PC-3 (cell line): Measurements from ENCODE around the gene IWS1. TPM values are rescaled to one million over a fixed set of nuclear protein-coding genes. Genes with fewer than 3 reads are reported as not detected.
"Not testable (repeated sequence)": the region's sequence is repeated elsewhere in the genome, so short reads cannot be mapped to it uniquely, and the experiment has no call there.

ENCODE experiments used
- ATAC-seq: fragments of 200-7000 bp; cut with Tn5 transposase; 2 replicates; pipeline ENCODE4 v1.9.1; 2020; ENCODE audit warnings: mild to moderate bottlenecking, moderate library complexity
- BruUV-seq: library from RNA; stranded (reverse); fragments of 400-500 nt; replicated peaks from 2 replicates; lab custom pipeline; 2021; lab: Mats Ljungman, UMichigan
- CTCF ChIA-PET: fragments of 300-600 bp; sonication (Branson Sonifier 250); formaldehyde crosslinking; loops from one replicate; lab custom pipeline; 2022; ENCODE audit warnings: antibody characterized with exemption; lab: Charles Lee
- POLR2A ChIA-PET: fragments of 300-600 bp; sonication (Branson Sonifier 250); formaldehyde crosslinking; loops from one replicate; lab custom pipeline; 2022; ENCODE audit warnings: antibody characterized with exemption; ENCODE audit not compliant: unreplicated experiment; lab: Charles Lee
- DNase-seq: peaks from one replicate; pipeline ENCODE4 v3.0.0-alpha.2; 2015
- H2AFZ ChIP-seq: fragments of 300-600 bp; sonication (generic); 2 replicates; pipeline ENCODE4 v1.6.0; 2016; ENCODE audit warnings: antibody characterized with exemption, low read length
- H3F3A ChIP-seq: fragments of 300-600 bp; sonication (generic); one replicate; pipeline ENCODE4 v1.6.0; 2017; ENCODE audit warnings: antibody characterized with exemption, low read length, control low read depth, mild to moderate bottlenecking; ENCODE audit not compliant: unreplicated experiment
- H3K27ac ChIP-seq: fragments of 300-600 bp; sonication (generic); 2 replicates; pipeline ENCODE4 v1.5.1; 2016; ENCODE audit warnings: mild to moderate bottlenecking, low read length
- H3K27me3 ChIP-seq: fragments of 300-600 bp; sonication (generic); 2 replicates; pipeline ENCODE4 v1.6.1; 2016; ENCODE audit warnings: low read length, mixed read lengths
- H3K36me3 ChIP-seq: fragments of 300-600 bp; sonication (generic); 2 replicates; pipeline ENCODE4 v1.6.1; 2016; ENCODE audit warnings: low read depth, mixed run types, low read length, mixed read lengths
- H3K4me1 ChIP-seq: fragments of 300-600 bp; sonication (generic); 2 replicates; pipeline ENCODE4 v1.5.1; 2016; ENCODE audit warnings: low read length; ENCODE audit not compliant: insufficient read depth
- H3K4me2 ChIP-seq: fragments of 300-600 bp; sonication (generic); 2 replicates; pipeline ENCODE4 v1.6.0; 2016; ENCODE audit warnings: low read length
- H3K4me3 ChIP-seq: fragments of 300-600 bp; sonication (generic); 2 replicates; pipeline ENCODE4 v1.5.1; 2016; ENCODE audit warnings: mild to moderate bottlenecking, low read length, mixed read lengths
- H3K79me2 ChIP-seq: fragments of 300-600 bp; sonication (generic); 2 replicates; pipeline ENCODE4 v1.6.1; 2017; ENCODE audit warnings: low read length, mixed read lengths
- H3K9ac ChIP-seq: fragments of 300-600 bp; sonication (generic); 2 replicates; pipeline ENCODE4 v1.6.0; 2016; ENCODE audit warnings: mild to moderate bottlenecking, low read length
- H3K9me2 ChIP-seq: fragments of 300-600 bp; sonication (generic); replicated peaks from 2 replicates; pipeline ENCODE4 v1.6.1; 2016; ENCODE audit warnings: mixed run types, low read length, mixed read lengths
- H3K9me3 ChIP-seq: fragments of 300-600 bp; sonication (generic); 2 replicates; pipeline ENCODE4 v1.6.1; 2016; ENCODE audit warnings: low read length, mixed read lengths
- H4K20me1 ChIP-seq: fragments of 300-600 bp; sonication (generic); 2 replicates; pipeline ENCODE4 v1.6.1; 2016; ENCODE audit warnings: low read length, mixed read lengths
- CTCF ChIP-seq: fragments of 300-600 bp; sonication (generic); conservative IDR thresholded peaks from 2 replicates; pipeline ENCODE4 v1.5.1; 2017; ENCODE audit warnings: antibody characterized with exemption, low read depth, mild to moderate bottlenecking, low read length
- EZH2 ChIP-seq: fragments of 300-600 bp; sonication (generic); IDR thresholded peaks from one replicate; pipeline ENCODE4 v1.6.1; 2017; ENCODE audit warnings: antibody characterized with exemption, mild to moderate bottlenecking, low read length; ENCODE audit not compliant: unreplicated experiment
- EZH2phosphoT487 ChIP-seq: fragments of 300-600 bp; sonication (generic); IDR thresholded peaks from 2 replicates; pipeline ENCODE4 v1.6.1; 2018; ENCODE audit warnings: mild to moderate bottlenecking, antibody characterized with exemption, low read length, borderline replicate concordance
- intact Hi-C: fragments of 100-400 bp; cut with micrococcal nuclease; formaldehyde crosslinking; loops from 2 replicates; pipeline ENCODE4 v1.9.0; 2023
- total RNA-seq: library from RNA; depleted of rRNA; stranded (reverse); fragments of >200 nt; gene quantifications from 2 replicates; pipeline ENCODE4 v1.2.3, GENCODE V29; 2014

The IWS1 gene
- total RNA-seq, 1 experiment from 2014 or later, result 51.4 TPM

- BruUV-seq, result no TSS peak
- TF ChIP-seq EZH2phosphoT487 (no peak), EZH2 (no peak), CTCF (no peak)
- intact Hi-C loops, result no loop called here
- ATAC-seq (no peak), DNase-seq (no peak)
- no peak overlapping the region for H3K4me2 ChIP-seq
- H3K27ac ChIP-seq, result no peak overlapping the region
- POLR2A ChIA-PET, result no interaction called here
- H3K9ac ChIP-seq, result no peak overlapping the region
- H3K4me3 ChIP-seq, result no peak overlapping the region
- H3K9me2 ChIP-seq, result no peaks in the 10 kb centered on the region
- H4K20me1 ChIP-seq, result no peaks in the 10 kb centered on the region
- H3K79me2 ChIP-seq, result no peaks in the 10 kb centered on the region
- CTCF ChIA-PET, result no interaction called here
- no peaks in the 10 kb centered on the region for H3K27me3 ChIP-seq
- no peak overlapping the region for H2AFZ ChIP-seq
- no peaks in the 10 kb centered on the region for H3F3A ChIP-seq
- H3K9me3 ChIP-seq, result no peaks in the 10 kb centered on the region
- H3K36me3 ChIP-seq, result no peaks in the 10 kb centered on the region
- H3K4me1 ChIP-seq, result no peaks in the 10 kb centered on the region
Measured at GRCh38 chr2:127545189-127545588, 18.9 kb upstream of the IWS1 start.

GRCh38 chr2:127543013-127543501, 16.8 kb upstream of the IWS1 start:
- H3K4me1 ChIP-seq, DNase-seq, H3K9ac ChIP-seq, H3K27ac ChIP-seq, ATAC-seq, H3K4me3 ChIP-seq, H3F3A ChIP-seq, CTCF ChIA-PET, H3K27me3 ChIP-seq, intact Hi-C loops, H3K9me2 ChIP-seq, POLR2A ChIA-PET, H3K9me3 ChIP-seq, H3K4me2 ChIP-seq, H4K20me1 ChIP-seq, H3K79me2 ChIP-seq, BruUV-seq, H3K36me3 ChIP-seq: not testable (repeated sequence)
- H2AFZ ChIP-seq, result peak overlapping the region; percentile 30; the same call in 1 of the 2 replicates

GRCh38 chr2:127542231-127542630, 15.9 kb upstream of the IWS1 start:
- ATAC-seq (no peak), DNase-seq (no peak)
- Histone ChIP-seq H3K9ac (no peak overlapping the region), H3K27me3 (no peaks in the 10 kb centered on the region), H3K27ac (no peak overlapping the region), H3K4me3 (no peak overlapping the region), H3F3A (no peaks in the 10 kb centered on the region), H3K9me3 (no peaks in the 10 kb centered on the region), H4K20me1 (no peaks in the 10 kb centered on the region), H3K4me1 (no peaks in the 10 kb centered on the region), H3K36me3 (no peaks in the 10 kb centered on the region), H2AFZ (no peak overlapping the region), H3K4me2 (no peak overlapping the region), H3K79me2 (no peaks in the 10 kb centered on the region), H3K9me2 (no peaks in the 10 kb centered on the region)
- intact Hi-C loops, result no loop called here
- BruUV-seq, result no TSS peak
- POLR2A ChIA-PET, result no interaction called here
- TF ChIP-seq EZH2phosphoT487, result no peak
- TF ChIP-seq CTCF, result no peak
- no peak for TF ChIP-seq EZH2
- CTCF ChIA-PET, result no interaction called here
